Measurements from ENCODE around the gene CDH4. TPM values are rescaled to one million over a fixed set of nuclear protein-coding genes. Genes with fewer than 3 reads are reported as not detected.

The CDH4 gene
- total RNA-seq, 1 donor from 2014 or later, result 8.9 TPM

- no peaks in the 10 kb centered on the region for H3K9me3 Mint-ChIP-seq
- no peaks in the 10 kb centered on the region for H3K27me3 Mint-ChIP-seq (ENCODE audit: low read depth)
- H3K4me1 Mint-ChIP-seq, result no peaks in the 10 kb centered on the region
These were observed 460.6 kb downstream of the CDH4 start for GRCh38 chr20:61712688-61713087.

GRCh38 chr20:61718361-61719005, 466.4 kb downstream of the CDH4 start:
- H3K27ac Mint-ChIP-seq (ENCODE audit: unreplicated experiment), result no peak overlapping the region

More at GRCh38 chr20:61712688-61713087, 460.6 kb downstream of the CDH4 start:
- Mint-ChIP-seq H3K4me3 (no peak overlapping the region), H3K36me3 (ENCODE audit: low read depth) (no peaks in the 10 kb centered on the region), H3K27ac (ENCODE audit: unreplicated experiment) (no peak overlapping the region)
- DNase-seq (ENCODE audit: low read depth, low spot score), result no peak
- no peak for TF ChIP-seq CTCF (conservative IDR thresholded peaks at IDR 0.05)

DNA sequence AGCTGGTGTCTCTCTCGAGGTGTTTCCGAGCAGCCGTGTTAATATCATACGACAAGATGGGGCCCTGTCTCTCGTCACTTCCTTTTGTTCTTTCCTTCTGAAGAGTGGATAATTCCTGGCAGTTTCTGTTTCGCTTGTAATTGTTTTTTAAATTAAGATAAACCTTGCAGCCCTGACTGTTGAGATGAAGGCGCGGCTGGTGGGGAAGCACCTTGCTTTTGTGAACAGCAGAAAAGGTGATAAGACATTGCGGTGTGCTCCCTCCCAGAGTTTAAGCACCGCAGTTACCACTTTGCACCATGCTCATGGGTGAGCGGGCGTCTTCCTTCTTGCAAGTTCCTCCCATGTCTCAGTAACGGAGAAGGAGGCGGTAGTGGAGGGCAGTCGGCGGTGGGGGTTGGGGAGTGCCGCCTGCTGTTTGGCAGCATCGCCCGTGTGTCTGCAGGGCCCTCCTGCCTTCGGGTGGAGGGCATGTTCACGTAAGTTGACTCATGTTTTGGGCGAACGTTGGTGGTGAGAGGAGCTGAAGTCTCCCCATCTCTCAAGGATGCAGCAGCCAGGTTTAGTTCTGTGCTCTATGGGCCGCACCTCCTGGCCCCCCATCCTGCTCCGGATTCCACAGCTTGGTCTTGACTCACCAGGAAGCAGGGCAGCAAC, 467.8 kb downstream of the CDH4 start:
- H3K4me1 Mint-ChIP-seq, result peaks cover 12% of the 10 kb centered on the region
- H3K4me3 Mint-ChIP-seq, result no peak overlapping the region
- H3K36me3 Mint-ChIP-seq (ENCODE audit: low read depth), result no peaks in the 10 kb centered on the region
- H3K27me3 Mint-ChIP-seq (ENCODE audit: low read depth), result peaks cover 7% of the 10 kb centered on the region
- no peak overlapping the region for H3K27ac Mint-ChIP-seq (ENCODE audit: unreplicated experiment)
- DNase-seq (ENCODE audit: low read depth, low spot score), result no peak
- TF ChIP-seq CTCF (conservative IDR thresholded peaks at IDR 0.05), result no peak
- H3K9me3 Mint-ChIP-seq, result no peaks in the 10 kb centered on the region

More at GRCh38 chr20:61718361-61719005, 466.4 kb downstream of the CDH4 start:
- peaks cover 7% of the 10 kb centered on the region for H3K4me1 Mint-ChIP-seq
- peaks cover 7% of the 10 kb centered on the region for H3K27me3 Mint-ChIP-seq (ENCODE audit: low read depth)
- H3K36me3 Mint-ChIP-seq (ENCODE audit: low read depth), result no peaks in the 10 kb centered on the region
- no peak for TF ChIP-seq CTCF (conservative IDR thresholded peaks at IDR 0.05)
- DNase-seq (ENCODE audit: low read depth, low spot score), result no peak
- no peaks in the 10 kb centered on the region for H3K9me3 Mint-ChIP-seq
- no peak overlapping the region for H3K4me3 Mint-ChIP-seq

DNA sequence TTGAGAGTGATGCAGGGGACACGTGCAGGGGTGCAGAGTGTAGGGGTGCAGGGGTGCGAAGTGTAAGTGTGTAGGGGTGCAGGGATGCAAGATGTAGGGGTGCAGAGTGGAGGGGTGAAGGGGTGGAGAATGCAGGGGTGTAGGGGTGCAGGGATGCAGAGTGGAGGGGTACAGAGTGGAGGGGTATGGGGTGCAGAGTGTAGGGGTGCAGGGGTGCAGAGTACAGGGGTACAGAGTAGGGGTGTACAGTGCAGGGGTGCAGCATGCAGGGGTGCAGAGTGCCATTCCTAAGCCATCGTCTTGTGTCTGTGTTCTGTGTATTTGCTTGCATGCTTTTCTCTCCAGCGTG, 468.3 kb downstream of the CDH4 start:
- peaks cover 12% of the 10 kb centered on the region for H3K4me1 Mint-ChIP-seq
- peaks cover 7% of the 10 kb centered on the region for H3K27me3 Mint-ChIP-seq (ENCODE audit: low read depth)
- no peaks in the 10 kb centered on the region for H3K9me3 Mint-ChIP-seq
- no peak for TF ChIP-seq CTCF (conservative IDR thresholded peaks at IDR 0.05)
- no peak overlapping the region for H3K27ac Mint-ChIP-seq (ENCODE audit: unreplicated experiment)
- H3K4me3 Mint-ChIP-seq, result no peak overlapping the region
- H3K36me3 Mint-ChIP-seq (ENCODE audit: low read depth), result no peaks in the 10 kb centered on the region
- no peak for DNase-seq (ENCODE audit: low read depth, low spot score)

GRCh38 chr20:61722146-61722678, 470.2 kb downstream of the CDH4 start:
- DNase-seq (ENCODE audit: low read depth, low spot score), result no peak
- TF ChIP-seq CTCF (conservative IDR thresholded peaks at IDR 0.05), result no peak
- H3K27me3 Mint-ChIP-seq (ENCODE audit: low read depth), result peaks cover 7% of the 10 kb centered on the region
- peaks cover 12% of the 10 kb centered on the region for H3K4me1 Mint-ChIP-seq
- H3K27ac Mint-ChIP-seq (ENCODE audit: unreplicated experiment), result no peak overlapping the region
- no peaks in the 10 kb centered on the region for H3K36me3 Mint-ChIP-seq (ENCODE audit: low read depth)
- no peaks in the 10 kb centered on the region for H3K9me3 Mint-ChIP-seq
- H3K4me3 Mint-ChIP-seq, result no peak overlapping the region

All from neural crest cell (in vitro differentiated cells).